Endothelial cell of hepatic sinusoid (primary cell): ENCODE results near the gene RAB11FIP4.

Experiments
- in situ Hi-C: cut with HindIII; loops from 2 replicates; pipeline ENCODE4 v1.10.0; 2017; ENCODE audit warnings: low sequenced_read_pairs

RAB11FIP4 gene

DNA sequence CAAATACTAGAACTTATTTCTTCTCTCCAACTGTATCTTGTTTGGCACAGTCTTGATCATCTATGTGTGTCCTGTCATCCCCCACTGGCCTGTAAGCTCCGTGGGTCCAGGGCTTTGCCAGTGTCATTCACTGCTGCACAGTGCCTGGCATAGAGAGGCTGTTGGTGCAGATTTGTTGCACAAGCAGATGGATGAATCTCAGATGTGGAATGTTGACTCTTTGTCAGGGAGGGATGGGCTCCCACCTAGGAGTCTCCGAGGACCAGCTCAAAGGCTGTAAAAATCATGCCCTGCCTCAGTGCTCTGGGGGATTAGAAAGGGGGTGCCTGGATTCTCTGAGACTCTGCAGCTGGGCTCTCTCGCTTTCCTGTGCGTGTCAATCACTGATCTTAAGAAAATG lies 60.6 kb downstream of the RAB11FIP4 start:
- in situ Hi-C loops: no loop called here

- in situ Hi-C loops: no loop called here
Observed at GRCh38 chr17:31452561-31453110, 61.2 kb downstream of the RAB11FIP4 start.

DNA sequence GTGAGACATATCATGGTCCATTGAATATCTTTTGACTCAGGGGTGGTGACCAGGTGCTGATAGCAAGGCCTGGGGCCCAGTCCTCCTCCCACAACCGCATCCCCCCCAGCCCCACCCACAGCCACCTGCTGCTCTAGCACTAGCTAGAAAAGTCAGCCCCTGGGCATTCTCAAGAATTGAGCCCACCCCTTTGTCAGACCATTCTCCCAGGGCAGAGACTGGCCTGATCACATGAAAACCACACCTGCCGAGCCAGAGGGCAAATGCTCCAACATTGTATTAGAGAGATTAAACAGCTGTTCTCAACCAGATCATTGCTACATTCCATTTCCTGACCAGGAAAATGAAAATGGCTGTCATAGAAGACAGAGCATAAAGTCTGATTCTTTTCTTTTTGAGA lies 62.4 kb downstream of the RAB11FIP4 start:
- in situ Hi-C loops: no loop called here

DNA sequence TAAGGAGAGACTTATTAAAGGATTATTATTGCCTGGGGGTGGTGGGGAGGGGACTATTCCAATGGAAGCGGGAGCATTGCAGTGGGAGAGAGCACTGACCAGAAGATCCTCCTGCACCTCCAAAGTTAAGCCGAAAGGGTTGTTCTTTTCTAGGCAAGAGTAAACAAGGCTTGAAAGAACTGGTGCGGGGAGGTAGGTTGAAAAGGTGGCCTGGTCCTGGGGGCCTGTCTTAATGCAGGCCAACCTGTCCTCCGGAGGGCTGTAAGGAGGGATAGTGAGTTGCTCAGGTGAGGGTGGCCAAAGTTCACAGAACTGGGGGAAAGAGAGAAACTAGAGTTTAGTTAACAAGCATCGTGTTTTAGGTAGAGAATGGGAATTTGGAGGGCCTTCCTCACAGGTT lies 65.3 kb downstream of the RAB11FIP4 start:
- in situ Hi-C loops: no loop called here

DNA sequence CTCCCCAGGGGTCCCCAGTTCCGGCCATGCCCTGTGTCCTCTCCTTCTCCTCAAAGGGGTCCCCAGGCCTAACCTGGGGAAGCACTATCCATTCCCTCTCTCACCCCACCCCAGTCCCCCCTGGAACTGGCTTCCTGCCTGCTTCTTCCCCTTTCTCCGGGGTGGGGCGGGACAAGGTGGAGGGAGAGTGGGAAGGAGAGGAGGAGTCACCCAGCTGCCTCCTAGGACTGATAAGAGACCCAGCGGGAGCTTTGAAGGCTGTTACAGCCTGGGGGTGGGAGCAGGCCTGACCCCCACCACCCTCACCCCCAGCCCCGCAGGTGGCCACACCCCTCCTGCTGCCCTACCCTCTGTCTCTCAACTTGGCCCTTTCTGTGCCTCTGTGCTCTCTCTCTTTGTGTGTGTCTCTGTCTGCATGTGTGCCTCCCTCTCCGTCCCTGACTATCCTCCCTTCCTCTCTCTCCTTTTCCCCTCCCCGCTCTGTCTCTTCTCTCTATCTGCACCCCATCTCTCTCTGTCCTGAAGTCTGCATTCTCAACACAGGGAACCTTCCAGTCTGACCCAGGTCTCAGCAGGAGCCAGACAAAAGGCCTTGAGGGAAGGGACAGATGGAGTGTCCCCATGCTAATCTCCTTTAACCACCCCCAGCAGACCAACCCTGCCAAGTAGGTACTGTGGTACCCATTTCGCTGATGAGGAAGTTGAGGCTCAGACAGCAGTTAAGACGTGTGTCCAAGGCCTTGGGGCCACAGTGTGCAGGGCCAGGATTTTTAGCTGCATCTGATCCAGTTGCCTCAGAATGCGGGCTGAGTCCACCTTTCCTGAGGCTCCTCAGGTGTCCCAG lies 66.1 kb downstream of the RAB11FIP4 start:
- in situ Hi-C loops: no loop called here

- in situ Hi-C loops: no loop called here
Observed at GRCh38 chr17:31458829-31459228, 67.4 kb downstream of the RAB11FIP4 start.

GRCh38 chr17:31459716-31460115 lies 68.2 kb downstream of the RAB11FIP4 start:
- in situ Hi-C loops: no loop called here

DNA sequence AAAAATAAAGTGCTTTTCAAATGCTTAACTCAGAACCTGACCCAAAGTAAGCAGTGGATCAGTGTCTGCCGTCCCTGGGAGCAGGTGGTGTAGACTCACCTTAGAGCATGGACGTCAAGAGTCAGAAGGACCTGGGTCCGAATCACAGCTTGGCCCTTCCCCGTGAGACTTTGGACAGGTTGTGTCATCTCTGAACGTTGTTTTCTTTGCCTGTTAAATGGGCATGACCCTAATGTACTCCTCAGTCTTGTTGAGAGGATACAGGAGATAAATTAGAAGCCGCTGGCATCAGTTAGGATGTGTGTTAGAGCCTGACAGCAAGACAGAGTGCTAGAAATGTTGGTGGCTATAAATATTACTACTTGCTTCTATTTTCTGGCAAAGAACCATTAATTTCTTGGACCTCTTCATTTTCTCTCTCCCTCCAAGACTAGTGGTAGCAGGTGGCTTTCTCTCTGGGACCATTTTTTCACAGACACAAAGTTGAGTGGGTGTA lies 68.8 kb downstream of the RAB11FIP4 start:
- in situ Hi-C loops: no loop called here

DNA sequence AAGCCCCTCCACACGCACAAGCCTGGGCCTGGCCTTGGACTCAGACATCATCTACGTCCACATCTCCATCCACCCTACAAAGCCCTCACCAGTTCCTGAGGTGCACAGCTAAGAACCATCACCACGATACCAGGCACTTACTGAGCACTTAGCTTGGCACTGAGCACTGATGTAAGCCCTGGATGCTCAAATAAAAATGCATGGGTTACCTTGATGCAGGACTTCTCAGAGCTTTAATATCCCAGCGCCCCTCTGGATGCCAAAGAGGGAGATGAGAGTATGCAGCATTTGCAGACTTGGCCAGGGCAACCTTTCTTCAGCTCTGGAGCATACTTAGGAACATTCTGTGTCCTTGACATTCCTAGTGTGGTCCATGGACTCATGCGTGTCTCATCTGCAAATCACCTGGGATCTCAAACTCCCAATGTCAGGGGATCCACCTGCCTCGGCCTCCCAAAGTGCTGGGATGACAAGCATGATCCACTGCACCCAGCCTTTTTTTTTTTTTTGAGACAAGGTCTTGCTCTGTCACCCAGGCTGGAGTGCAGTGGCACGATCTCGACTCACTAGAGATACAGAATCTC lies 69.8 kb downstream of the RAB11FIP4 start:
- in situ Hi-C loops: no loop called here

GRCh38 chr17:31462261-31462660 lies 70.8 kb downstream of the RAB11FIP4 start:
- in situ Hi-C loops: no loop called here

DNA sequence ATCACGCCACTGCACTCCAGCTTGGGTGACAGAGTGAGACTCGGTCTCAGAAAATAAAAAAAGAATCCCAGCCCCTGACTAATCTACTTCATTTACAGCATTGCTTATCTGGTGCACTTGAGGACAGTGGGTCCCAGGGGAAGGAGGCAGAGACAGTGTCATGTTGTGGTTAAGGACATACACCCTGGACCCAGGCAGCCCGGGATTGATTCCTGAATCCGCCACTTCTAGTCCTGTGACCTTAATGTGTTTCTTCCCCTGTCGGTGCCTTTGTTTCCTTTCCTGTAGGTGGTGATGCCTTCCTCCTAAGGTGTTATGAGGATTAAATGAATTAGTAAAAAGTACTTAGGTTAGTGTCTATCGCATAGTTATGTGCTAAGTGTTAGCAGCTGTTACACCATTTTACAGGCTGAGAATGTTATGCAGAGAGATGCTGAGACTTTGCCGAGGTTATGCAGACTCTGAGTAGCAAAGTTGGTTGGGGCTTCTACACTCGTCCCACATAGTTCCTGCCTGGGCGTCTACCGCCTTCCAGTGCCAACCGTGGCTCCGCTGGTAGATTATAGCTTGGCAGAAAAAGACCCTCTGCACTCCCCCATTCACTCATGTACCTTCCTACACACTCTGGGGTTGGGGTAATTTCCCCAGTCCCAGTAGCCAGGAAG lies 74.8 kb downstream of the RAB11FIP4 start:
- in situ Hi-C loops: loop anchor here (5.0 kb wide), 1 partner anchor 71 kb away; no protein-coding TSS in a partner anchor

DNA sequence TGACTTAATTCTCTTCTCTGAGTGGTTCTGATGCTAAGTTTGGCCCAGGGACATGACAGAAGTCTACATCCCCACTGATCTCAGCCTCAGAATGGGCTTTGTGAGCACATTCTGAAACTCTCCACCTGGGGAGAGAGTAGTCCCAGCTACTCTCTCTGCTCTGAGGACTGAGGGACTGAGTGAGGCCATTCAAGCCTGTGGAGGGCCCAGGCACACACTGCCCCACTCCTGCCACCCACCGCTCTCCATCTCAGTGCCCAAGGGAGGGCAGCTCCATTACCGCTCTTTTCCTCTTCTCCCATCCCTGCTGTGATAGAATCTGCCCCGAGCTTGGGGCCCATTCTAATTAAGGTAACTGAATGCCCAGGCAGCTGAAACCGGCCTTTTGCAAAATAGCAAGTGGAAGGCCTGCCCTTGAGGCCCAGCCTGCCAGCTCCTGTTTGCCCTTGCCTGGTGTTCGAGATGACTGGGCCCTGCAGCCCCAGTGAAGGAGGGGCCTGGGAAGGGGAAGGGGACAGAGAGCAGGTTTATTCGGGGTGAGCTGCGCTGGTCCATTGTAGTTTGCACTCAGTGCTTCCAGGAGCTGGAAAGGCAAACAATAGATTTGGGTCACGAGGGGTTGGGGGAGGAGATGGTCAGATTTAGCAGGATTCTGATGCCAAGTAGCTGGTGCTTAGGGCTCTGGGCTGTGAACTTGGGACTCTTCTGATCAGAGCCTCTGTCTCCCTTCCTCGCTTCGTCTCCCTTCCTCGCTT lies 76.2 kb downstream of the RAB11FIP4 start:
- in situ Hi-C loops: loop anchor here (5.0 kb wide), 1 partner anchor 70 kb away; no protein-coding TSS in a partner anchor

DNA sequence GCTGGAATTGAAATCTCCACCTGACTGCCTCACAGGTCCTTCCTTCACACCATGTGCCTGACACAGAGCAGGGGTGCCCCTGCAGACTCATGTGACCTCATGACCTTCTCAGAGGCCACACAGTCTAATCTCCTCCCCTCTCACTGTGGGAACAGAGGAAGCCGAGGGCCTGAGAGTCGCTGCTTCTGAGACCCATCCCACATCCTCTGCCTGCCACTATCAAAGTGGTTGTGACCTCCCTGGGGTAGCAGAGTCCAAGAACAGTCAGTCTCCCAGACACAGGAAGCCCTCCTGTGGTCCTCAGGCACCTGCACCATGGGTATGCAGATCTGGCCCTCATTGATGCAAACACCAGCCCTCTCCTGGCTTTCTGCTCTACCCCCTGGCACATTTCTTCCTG lies 78.5 kb downstream of the RAB11FIP4 start:
- in situ Hi-C loops: loop anchor here (5.0 kb wide), 1 partner anchor 67 kb away; no protein-coding TSS in a partner anchor

DNA sequence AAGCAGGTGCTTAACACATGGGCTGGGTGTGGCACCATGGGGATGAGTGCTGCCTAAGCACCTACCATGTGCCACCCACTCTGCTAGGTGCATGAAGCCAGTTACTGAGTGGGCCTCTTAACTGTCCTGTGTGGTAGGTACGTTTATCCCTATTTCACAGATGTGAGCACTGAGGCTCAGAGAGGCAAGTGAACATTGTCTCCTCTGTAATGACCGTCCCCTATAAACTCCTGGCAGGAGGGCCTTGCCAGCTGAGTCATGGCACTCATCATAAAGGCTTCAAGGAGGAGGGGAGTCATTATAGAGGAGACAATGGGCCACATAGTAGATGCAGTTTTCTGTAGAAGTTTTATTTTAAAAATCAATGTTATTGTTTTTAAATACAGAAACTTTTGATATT lies 79.1 kb downstream of the RAB11FIP4 start:
- in situ Hi-C loops: no loop called here

DNA sequence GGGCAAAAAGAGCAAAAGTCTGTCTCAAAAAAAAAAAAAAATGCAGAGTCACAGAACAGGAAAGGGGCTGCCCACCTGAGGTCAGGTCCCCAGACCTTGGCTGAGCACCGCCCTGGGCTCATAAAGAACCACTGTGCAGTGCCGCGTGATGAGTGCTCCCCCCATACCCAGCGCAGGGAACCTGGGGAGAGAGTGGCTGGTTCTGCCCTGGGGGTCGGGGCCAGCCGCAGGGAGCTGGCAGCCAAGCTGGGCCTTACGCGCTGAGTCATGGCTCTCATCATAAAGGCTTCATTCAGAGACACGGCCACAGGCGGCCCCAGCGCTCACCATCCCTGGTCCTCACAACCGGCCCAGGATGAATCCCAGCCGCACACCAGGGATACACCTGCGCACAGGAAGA lies 80.7 kb downstream of the RAB11FIP4 start:
- in situ Hi-C loops: no loop called here

GRCh38 chr17:31475378-31476162 lies 84.1 kb downstream of the RAB11FIP4 start:
- in situ Hi-C loops: no loop called here

DNA sequence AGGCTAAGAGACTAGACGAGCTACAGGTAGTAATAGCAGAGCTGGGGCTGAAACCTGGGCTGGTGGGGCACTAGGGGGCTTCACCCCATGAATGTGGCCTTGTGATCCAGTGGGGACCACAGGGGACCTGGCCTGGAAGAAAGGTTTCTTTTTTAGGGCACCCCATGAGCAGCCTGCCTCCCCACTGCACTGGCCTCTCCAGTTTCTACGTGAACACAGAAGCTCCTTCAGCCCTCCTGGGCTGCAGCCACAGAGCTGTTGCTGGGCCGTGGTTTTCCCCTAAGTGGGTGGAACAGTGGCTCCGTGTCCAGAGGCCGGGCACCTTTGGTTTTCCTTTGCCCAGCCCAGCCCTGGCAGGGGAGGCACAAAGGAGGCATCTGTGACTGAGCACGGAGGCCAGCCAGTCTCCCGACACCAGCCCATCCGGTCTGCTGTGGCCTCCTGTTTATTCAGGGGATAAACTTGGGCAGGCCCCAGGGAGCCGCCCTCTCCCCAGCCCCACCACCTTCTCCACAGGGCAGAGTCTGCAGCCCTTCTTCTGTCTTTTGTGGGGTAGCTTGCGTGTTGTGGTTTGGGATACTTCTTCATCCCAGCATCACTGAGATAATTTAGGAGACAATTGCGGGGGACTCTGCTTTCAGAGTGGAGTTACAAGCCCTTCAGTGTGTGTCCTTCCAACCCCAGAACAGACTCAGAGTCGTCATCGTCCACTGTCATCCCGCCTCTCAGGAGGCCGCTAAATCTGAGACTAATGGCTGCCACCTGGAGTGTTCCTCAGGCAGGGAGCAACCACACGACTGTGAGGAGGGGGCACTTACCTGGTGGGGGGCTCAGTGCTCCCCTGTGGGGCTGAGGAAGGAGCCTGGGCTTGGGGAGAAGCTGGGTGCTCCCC lies 85.3 kb downstream of the RAB11FIP4 start:
- in situ Hi-C loops: no loop called here

DNA sequence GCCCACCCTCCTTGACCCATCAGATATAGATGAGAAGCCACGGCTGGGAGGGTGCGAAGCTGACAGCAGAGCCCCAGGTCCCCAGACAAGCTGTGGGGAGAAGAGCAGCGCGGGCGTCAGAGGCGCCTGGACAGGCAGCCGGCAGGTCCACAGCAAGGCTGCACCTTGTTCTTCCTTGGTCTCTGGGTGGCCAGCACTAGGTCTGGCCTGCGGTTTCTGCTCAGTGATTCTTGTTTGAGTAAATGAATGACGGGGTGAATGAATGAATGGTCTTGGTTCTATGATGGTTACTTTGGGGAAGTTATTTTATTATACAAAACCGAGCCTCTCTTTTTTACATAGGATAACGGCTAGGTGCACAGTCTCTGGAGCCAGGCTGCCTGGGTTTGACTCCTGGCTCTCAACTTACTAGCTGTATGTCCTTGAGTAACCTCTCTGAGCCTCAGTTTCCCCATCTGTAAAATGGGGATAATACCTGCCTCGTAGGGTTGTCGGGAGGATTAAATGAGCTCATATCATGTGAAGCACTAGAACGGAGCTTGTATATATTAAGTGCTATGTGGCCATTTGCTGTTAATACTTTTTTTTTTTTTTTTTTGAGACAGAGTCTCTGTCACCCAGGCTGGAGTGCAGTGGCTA lies 86.1 kb downstream of the RAB11FIP4 start:
- in situ Hi-C loops: no loop called here
